Bronchial epithelial cell (primary cell): ENCODE measurements around the gene FIZ1. TPM values are rescaled to one million over a fixed set of nuclear protein-coding genes. Genes with fewer than 3 reads are reported as not detected.

ENCODE experiments used
- DNase-seq: peaks from one replicate; pipeline ENCODE4 v3.0.0-alpha.2; 2010; ENCODE audit warnings: low read depth
- FAIRE-seq: peaks from 2 replicates; lab custom pipeline; 2011; peaks lifted over from hg19 to GRCh38; lab: Jason Lieb, UNC
- H3K27me3 ChIP-seq: 2 replicates; pipeline ENCODE4 v1.5.1; 2011; ENCODE audit warnings: low read length; ENCODE audit not compliant: control insufficient read depth, insufficient read depth
- H3K36me3 ChIP-seq: 2 replicates; pipeline ENCODE4 v1.5.1; 2011; ENCODE audit warnings: low read length; ENCODE audit not compliant: control insufficient read depth, insufficient read depth
- H3K4me3 ChIP-seq: 2 replicates; pipeline ENCODE4 v1.5.1; 2011; ENCODE audit warnings: mild to moderate bottlenecking, low read depth, low read length, control low read depth
- CTCF ChIP-seq: IDR thresholded peaks from 2 replicates; pipeline ENCODE4 v1.5.1; 2011; ENCODE audit warnings: mild to moderate bottlenecking, moderate library complexity, low read length, control low read depth, inconsistent platforms; ENCODE audit not compliant: insufficient read depth, severe bottlenecking
- total RNA-seq: library from RNA; depleted of rRNA; stranded (reverse); fragments of >200 nt; gene quantifications from 2 replicates; pipeline ENCODE4 v1.2.1, GENCODE V29; 2014

The FIZ1 gene
- total RNA-seq, 1 donor from 2014 or later = 2.1 TPM

- no peak for FAIRE-seq
- peaks cover 14% of the 10 kb centered on the region for H3K36me3 ChIP-seq
- DNase-seq = no peak
- no peak overlapping the region for H3K4me3 ChIP-seq
- H3K27me3 ChIP-seq = no peaks in the 10 kb centered on the region
- no peak for TF ChIP-seq CTCF
Observed at GRCh38 chr19:55606817-55607216, 7.5 kb upstream of the FIZ1 start.

- TF ChIP-seq CTCF = no peak
- no peak for DNase-seq
- H3K36me3 ChIP-seq = peaks cover 14% of the 10 kb centered on the region
- FAIRE-seq = no peak
- H3K27me3 ChIP-seq = no peaks in the 10 kb centered on the region
- H3K4me3 ChIP-seq = peak overlapping the region; percentile 62
Observed at GRCh38 chr19:55606471-55606787, 7.1 kb upstream of the FIZ1 start.

GRCh38 chr19:55605637-55606470 is 6.5 kb upstream of the FIZ1 start, which contains the start of gene ZNF865:
Gene ZNF865, plus strand, starts transcription at chr19:55605647. Its CDS starts 7,972 bp downstream, at chr19:55613619.
- FAIRE-seq (no peak), DNase-seq (peak; percentile 78)
- H3K4me3 ChIP-seq = peak within 1 kb of the TSS; percentile 62
- H3K36me3 ChIP-seq = peaks cover 13% of the 10 kb centered on the region
- H3K27me3 ChIP-seq = no peaks in the 10 kb centered on the region
- peak; percentile 86 for TF ChIP-seq CTCF

- TF ChIP-seq CTCF = no peak
- FAIRE-seq (no peak), DNase-seq (peak; percentile 91)
- Histone ChIP-seq H3K4me3 (peak overlapping the region; percentile 62), H3K36me3 (peaks cover 13% of the 10 kb centered on the region), H3K27me3 (no peaks in the 10 kb centered on the region)
Observed at GRCh38 chr19:55605207-55605636, 5.9 kb upstream of the FIZ1 start.

GRCh38 chr19:55603581-55604292 is 4.4 kb upstream of the FIZ1 start:
- no peak for DNase-seq
- no peaks in the 10 kb centered on the region for H3K27me3 ChIP-seq

More at GRCh38 chr19:55603581-55604292, 4.4 kb upstream of the FIZ1 start:
- TF ChIP-seq CTCF = no peak
- H3K36me3 ChIP-seq = peaks cover 9% of the 10 kb centered on the region
- FAIRE-seq = no peak
- no peak overlapping the region for H3K4me3 ChIP-seq
